ENCODE measurements around the gene FBXL16.

DNA sequence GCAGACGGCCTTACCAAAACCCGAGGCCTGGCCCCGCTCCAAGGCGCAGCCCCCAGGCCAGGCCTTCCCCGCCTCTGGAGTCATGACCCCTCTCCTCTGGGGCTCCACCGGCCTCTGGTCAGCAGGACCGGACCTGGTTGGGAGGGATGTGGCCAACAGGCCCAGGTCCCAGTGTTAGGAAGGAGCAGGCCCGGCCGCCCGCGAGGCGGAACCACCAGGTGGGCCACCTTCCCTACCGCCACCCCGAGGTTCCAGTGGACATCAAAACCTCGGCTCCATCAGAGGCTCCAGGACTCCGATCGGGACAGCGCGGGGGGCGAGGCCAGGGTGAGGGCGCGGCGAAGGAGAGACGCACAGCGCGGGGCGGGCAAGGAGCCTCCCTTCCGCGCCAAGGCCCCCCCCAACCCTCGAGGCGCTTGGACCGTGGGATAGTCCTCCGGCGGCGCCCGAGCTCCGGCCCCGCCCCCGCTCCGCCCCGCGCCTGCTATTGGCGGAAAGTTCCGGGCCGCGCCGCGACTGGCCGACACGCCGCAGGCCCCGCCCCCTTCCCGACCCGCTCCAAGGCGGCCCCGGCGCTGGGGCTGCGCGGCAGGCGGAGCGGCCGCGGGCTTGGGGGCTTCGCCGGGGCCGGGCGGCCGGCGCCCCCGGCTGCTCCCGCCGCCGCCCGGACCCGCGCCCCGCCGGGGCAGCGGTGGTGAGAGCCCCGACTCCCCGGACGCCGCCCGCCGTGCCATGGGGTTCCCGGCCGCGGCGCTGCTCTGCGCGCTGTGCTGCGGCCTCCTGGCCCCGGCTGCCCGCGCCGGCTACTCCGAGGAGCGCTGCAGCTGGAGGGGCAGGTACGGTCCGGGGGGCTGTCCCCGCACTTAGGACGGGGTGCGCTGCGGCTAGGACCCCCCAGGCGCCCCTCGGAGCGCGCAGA, 9.2 kb upstream of the FBXL16 start, which contains the start of gene METRN:
- TF ChIP-seq BCL11A (tag by site-specific recombination; IDR thresholded peaks at IDR 0.05; ENCODE audit: low read depth) (no peak), ZNF121 (tag by site-specific recombination; IDR thresholded peaks at IDR 0.05) (no peak), ZNF211 (tag by site-specific recombination; IDR thresholded peaks at IDR 0.05; ENCODE audit: low read depth) (no peak)

Measured in HEK293 (cell line).